HepG2 (cell line): ENCODE data around the gene KAT2A. TPM values are rescaled to one million over a fixed set of nuclear protein-coding genes. Genes with fewer than 3 reads are reported as not detected.
A peak's percentile ranks its signal among the peaks of the same experiment; 100 is the strongest.

Experiments
- ATF2 ChIP-seq: sonication (generic); formaldehyde crosslinking; IDR thresholded peaks from 2 replicates; pipeline ENCODE4 v1.4.0; 2020; ENCODE audit warnings: missing genetic modification reagents
- CEBPG ChIP-seq: IDR thresholded peaks from 2 replicates; pipeline ENCODE4 v1.6.1; 2016
- HMGA1 ChIP-seq: sonication (generic); formaldehyde crosslinking; conservative IDR thresholded peaks from 2 replicates; pipeline ENCODE4 v1.4.0; 2020; ENCODE audit warnings: missing genetic modification reagents
- HNRNPLL ChIP-seq: fragments of 200-400 bp; formaldehyde crosslinking; IDR thresholded peaks from 2 replicates; pipeline ENCODE4 v1.6.1; 2017; ENCODE audit warnings: mild to moderate bottlenecking, low read depth, low read length; ENCODE audit not compliant: poor library complexity, severe bottlenecking
- KDM2A ChIP-seq: sonication (generic); formaldehyde crosslinking; IDR thresholded peaks from 2 replicates; pipeline ENCODE4 v1.4.0; 2020; ENCODE audit warnings: low read depth, missing genetic modification reagents, borderline replicate concordance
- PATZ1 ChIP-seq: sonication (generic); formaldehyde crosslinking; IDR thresholded peaks from 2 replicates; pipeline ENCODE4 v1.4.0; 2020; ENCODE audit warnings: missing genetic modification reagents
- PAWR ChIP-seq: sonication (generic); formaldehyde crosslinking; IDR thresholded peaks from 2 replicates; pipeline ENCODE4 v1.4.0; 2020; ENCODE audit warnings: missing genetic modification reagents, mild to moderate bottlenecking, borderline replicate concordance
- PHF21A ChIP-seq: sonication (generic); formaldehyde crosslinking; IDR thresholded peaks from 2 replicates; pipeline ENCODE4 v1.5.0; 2020; ENCODE audit warnings: mild to moderate bottlenecking, missing genetic modification reagents
- RXRA ChIP-seq: sonication (generic); formaldehyde crosslinking; IDR thresholded peaks from 2 replicates; pipeline ENCODE4 v1.5.1; 2020; ENCODE audit warnings: missing genetic modification reagents
- SNAPC4 ChIP-seq: sonication (generic); formaldehyde crosslinking; IDR thresholded peaks from 2 replicates; pipeline ENCODE4 v1.4.0; 2020; ENCODE audit warnings: mild to moderate bottlenecking, missing genetic modification reagents
- ZFP36L2 ChIP-seq: sonication (generic); formaldehyde crosslinking; IDR thresholded peaks from 2 replicates; pipeline ENCODE4 v1.4.0; 2020; ENCODE audit warnings: missing genetic modification reagents
- ZGPAT ChIP-seq: IDR thresholded peaks from 2 replicates; pipeline ENCODE4 v1.6.1; 2016; ENCODE audit warnings: mild to moderate bottlenecking
- ZNF512 ChIP-seq: sonication (generic); formaldehyde crosslinking; IDR thresholded peaks from 2 replicates; pipeline ENCODE4 v1.4.0; 2020; ENCODE audit warnings: mild to moderate bottlenecking, missing genetic modification reagents
- ZNF816 ChIP-seq: sonication (generic); formaldehyde crosslinking; IDR thresholded peaks from 2 replicates; pipeline ENCODE4 v1.8.0; 2022; ENCODE audit warnings: missing genetic modification reagents, mild to moderate bottlenecking, borderline replicate concordance
- ZNF879 ChIP-seq: sonication (generic); formaldehyde crosslinking; IDR thresholded peaks from 2 replicates; pipeline ENCODE4 v1.8.1; 2023; ENCODE audit warnings: missing genetic modification reagents
- ZSCAN31 ChIP-seq: sonication (generic); formaldehyde crosslinking; IDR thresholded peaks from 2 replicates; pipeline ENCODE4 v1.5.0; 2020; ENCODE audit warnings: low read depth, mild to moderate bottlenecking, missing genetic modification reagents
- polyA plus RNA-seq, 8 experiments: library from polyadenylated mRNA; depleted of rRNA in 3 of 8; stranded (reverse) in 7 of 8; unstranded in 1 of 8; fragments of >200 nt; fragmentation: Illumina TruSeq in 4 of 8; extraction: Trizol in 4 of 8; gene quantifications; 2 replicates each; pipeline versions ENCODE4 v1.2.1 to v1.2.3, GENCODE V29; 2011 to 2016; ENCODE audit warnings: low read depth in 4 of 8, missing spikeins in 1 of 8, mixed read lengths in 1 of 8; ENCODE audit not compliant: insufficient read depth in 1 of 8
- total RNA-seq, 5 experiments: library from RNA; depleted of rRNA; stranded (reverse); fragments of >200 nt; fragmentation: Illumina TruSeq; extraction: Trizol; gene quantifications; 2 replicates each; pipeline ENCODE4 v1.2.3, GENCODE V29; 2016; ENCODE audit warnings: low read depth in 1 of 5

Gene KAT2A
- total and polyA plus RNA-seq, 2 of the 13 experiments (the other 11 are each of a cell fraction or from before 2014, with no cell fraction given), result 29.1 to 90.4 TPM

- no peak for TF ChIP-seq SNAPC4 (CRISPR knock-in tag)
- TF ChIP-seq ZNF879 (CRISPR knock-in tag), result no peak
- no peak for TF ChIP-seq ZNF816 (CRISPR knock-in tag)
- TF ChIP-seq ATF2 (CRISPR knock-in tag), result 0 out of 2 replicates have a peak, but pooled peaks have one; percentile 16
- no peak for TF ChIP-seq PAWR (CRISPR knock-in tag)
- peak; percentile 41; the same call in 1 of the 2 replicates for TF ChIP-seq KDM2A (CRISPR knock-in tag)
- TF ChIP-seq ZGPAT (CRISPR knock-in tag), result no peak
- peak; percentile 88 for TF ChIP-seq CEBPG (CRISPR knock-in tag)
- peak; percentile 67 for TF ChIP-seq HNRNPLL
- peak; percentile 69; the same call in 1 of the 2 replicates for TF ChIP-seq RXRA (CRISPR knock-in tag)
- TF ChIP-seq ZFP36L2 (CRISPR knock-in tag), result no peak
- no peak for TF ChIP-seq HMGA1
- no peak for TF ChIP-seq ZNF512
- 0 out of 2 replicates have a peak, but pooled peaks have one; percentile 46 for TF ChIP-seq ZSCAN31
- TF ChIP-seq PHF21A, result peak; percentile 88; the same call in 1 of the 2 replicates
- peak; percentile 89 for TF ChIP-seq PATZ1 (CRISPR knock-in tag)
These were observed 33.1 kb downstream of the KAT2A start (continued) for GRCh38 chr17:42087736-42088705.
